NCI-H187 (cell line): ENCODE results near the gene ETV7.

Experiments
- DNase-seq, 2 experiments: peaks; one replicate each; lab custom pipeline; 2025; lab: John Stamatoyannopoulos, UW

Gene ETV7

DNA sequence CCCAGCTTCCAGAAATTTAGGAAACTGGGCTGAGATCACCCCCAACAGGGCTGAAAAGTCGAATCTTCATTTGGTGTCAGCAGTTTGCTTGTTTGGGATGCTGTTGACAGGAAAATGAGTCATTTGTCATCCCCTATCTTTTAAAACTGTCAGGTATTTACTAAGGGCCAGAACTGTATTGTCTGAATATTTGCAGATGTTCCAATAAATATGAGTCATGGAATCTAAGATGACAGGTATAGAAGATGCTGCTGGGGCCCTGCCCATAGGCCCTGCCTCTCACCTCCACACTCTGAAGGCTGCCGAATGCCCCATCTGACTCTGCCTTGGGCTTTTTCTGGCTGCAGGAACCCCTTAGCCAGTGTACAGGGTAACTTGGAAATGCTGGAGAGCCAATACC lies 3.9 kb downstream of the ETV7 start:
- DNase-seq = no peak

DNA sequence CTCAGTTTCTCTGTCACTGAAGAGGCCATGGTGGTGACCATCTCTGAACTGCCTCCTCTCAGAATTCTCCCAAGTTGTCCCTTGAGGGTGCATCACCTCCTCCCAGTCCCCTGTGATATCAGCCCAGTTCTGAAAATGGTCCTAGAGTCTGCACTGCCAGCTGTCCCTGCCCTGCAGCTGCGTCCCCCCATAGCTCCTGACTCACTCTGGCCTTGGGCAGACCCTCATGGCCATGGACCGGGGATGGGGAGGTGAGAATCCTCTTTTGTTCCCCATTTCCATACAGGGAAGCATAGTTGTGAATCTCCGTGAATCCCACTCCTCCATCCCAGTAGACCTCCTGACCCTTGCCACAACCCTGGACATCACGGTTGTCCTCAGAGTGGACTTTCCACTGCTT lies 4.5 kb downstream of the ETV7 start:
- no peak for DNase-seq

GRCh38 chr6:36381502-36382389 lies 5.7 kb downstream of the ETV7 start:
- DNase-seq = no peak

DNA sequence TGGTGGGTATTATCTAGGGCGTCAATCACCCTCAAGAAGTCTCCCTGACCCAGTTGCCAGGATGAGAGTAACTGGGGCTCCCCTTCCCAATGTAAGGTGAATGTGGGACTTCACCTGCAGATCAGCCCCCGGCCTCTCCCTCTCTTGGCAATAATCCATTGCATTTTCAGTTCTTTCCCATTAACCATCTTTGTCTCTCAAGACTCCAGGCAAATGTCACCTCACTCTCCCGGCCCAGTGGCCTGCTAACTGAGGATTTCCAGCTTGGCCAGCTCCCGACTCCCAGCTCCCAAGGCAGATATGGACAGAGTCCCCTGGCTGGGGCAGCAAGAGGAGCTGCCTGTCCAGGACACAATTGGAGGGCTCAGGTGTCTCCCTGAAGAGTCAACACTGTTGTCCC lies 7.3 kb downstream of the ETV7 start:
- no peak for DNase-seq

- no peak for DNase-seq
These were observed 8.5 kb downstream of the ETV7 start for GRCh38 chr6:36378936-36379335.

- DNase-seq = no peak
These were observed 9.1 kb downstream of the ETV7 start for GRCh38 chr6:36378243-36378920.

DNA sequence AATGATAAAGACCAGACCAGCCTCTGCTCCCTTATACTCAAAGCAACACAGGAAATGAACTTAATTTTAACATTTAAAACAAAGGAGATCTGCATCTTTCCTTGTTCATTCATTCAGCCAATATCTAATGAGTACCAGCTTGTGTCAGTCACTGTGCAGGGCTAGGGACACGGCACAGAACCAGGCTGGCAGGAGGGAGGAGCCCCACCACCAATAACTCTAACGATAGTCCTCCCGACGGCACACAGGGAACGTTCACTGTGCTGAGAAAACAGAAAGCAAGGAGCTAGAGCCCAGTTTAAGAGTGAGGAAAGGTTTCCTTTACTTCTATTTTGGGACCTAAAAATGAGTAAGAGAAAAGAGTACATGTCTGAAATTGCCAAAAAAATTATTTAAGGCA lies 9.9 kb downstream of the ETV7 start:
- DNase-seq = no peak

- no peak for DNase-seq
These were observed 10.7 kb downstream of the ETV7 start for GRCh38 chr6:36376742-36377141.

GRCh38 chr6:36376183-36376582 lies 11.3 kb downstream of the ETV7 start:
- no peak for DNase-seq

- DNase-seq = no peak
These were observed 11.8 kb downstream of the ETV7 start for GRCh38 chr6:36375644-36376155.

- no peak for DNase-seq
These were observed 12.5 kb downstream of the ETV7 start for GRCh38 chr6:36374972-36375371.

DNA sequence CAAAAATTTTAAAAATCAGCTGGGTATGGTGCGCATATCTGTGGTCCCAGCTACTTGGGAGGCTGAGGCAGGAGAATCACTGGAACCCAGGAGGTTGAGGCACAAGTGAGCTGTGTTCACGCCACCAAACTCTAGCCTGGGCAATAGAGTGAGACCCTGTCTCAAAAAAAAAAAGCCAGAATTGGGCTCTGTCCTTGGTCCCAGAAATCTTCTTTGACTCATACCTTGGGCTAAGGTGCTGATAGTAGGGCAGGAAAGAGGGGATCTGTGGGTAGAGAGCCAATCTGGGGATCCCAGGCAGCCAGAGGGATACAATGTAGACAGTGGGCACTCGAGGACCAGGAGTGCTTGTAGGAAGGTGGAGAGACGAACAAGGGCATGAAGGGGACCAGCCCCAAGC lies 13.3 kb downstream of the ETV7 start:
- no peak for DNase-seq

DNA sequence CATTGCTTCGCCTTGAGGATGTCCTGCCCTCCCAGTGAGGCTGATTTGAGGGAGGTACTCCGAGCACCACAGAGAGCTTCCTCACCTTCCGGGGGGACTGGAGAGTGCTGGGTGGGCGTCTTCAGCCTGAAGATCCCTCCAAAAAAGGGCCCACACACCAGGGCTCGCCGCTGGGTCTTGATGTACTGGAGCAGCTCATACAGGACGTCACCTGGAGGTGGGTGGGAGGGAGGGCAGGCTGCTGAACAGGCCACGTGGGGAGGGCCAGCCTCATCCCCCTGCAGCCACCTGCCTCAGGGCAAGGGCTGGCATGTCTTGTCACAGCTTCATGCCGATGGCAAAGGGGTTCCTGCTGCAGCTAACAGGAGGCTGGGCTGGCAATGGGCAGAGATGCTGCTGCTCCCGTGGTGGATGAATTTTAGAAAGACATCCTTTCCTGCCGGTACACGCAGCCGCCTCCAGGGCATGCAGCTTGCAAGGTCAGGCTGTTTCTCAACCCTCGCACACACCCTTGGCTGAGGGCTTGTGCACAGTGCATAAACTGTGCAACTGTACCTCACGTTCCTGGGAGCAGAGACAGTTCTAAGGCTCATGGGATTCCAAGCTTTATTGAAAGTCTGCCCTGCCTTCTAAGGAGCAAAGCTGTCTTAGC lies 14.0 kb downstream of the ETV7 start:
- no peak for DNase-seq

DNA sequence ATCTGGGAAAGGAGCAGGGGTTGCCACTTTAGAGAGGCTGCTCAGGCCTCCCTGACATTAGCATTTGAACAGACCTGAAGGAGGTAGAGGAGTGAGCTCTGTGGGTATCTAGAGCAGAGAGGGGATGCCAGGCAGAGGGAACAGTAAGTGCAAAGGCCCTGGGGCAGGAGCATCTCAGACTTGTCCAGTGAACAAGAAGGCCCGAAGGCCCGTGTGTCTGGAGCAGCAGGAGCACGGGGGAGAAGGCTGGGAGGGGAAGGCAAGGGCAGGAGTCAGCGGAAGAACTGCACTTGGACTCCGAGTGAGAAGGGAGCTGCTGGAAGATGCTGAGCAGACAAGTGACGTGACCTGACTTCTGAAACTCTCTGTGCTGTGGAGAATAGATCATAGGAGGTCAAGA lies 15.4 kb downstream of the ETV7 start:
- DNase-seq = no peak

GRCh38 chr6:36371211-36371610 lies 16.3 kb downstream of the ETV7 start:
- no peak for DNase-seq

- no peak for DNase-seq
These were observed 16.8 kb downstream of the ETV7 start for GRCh38 chr6:36370638-36371037.

DNA sequence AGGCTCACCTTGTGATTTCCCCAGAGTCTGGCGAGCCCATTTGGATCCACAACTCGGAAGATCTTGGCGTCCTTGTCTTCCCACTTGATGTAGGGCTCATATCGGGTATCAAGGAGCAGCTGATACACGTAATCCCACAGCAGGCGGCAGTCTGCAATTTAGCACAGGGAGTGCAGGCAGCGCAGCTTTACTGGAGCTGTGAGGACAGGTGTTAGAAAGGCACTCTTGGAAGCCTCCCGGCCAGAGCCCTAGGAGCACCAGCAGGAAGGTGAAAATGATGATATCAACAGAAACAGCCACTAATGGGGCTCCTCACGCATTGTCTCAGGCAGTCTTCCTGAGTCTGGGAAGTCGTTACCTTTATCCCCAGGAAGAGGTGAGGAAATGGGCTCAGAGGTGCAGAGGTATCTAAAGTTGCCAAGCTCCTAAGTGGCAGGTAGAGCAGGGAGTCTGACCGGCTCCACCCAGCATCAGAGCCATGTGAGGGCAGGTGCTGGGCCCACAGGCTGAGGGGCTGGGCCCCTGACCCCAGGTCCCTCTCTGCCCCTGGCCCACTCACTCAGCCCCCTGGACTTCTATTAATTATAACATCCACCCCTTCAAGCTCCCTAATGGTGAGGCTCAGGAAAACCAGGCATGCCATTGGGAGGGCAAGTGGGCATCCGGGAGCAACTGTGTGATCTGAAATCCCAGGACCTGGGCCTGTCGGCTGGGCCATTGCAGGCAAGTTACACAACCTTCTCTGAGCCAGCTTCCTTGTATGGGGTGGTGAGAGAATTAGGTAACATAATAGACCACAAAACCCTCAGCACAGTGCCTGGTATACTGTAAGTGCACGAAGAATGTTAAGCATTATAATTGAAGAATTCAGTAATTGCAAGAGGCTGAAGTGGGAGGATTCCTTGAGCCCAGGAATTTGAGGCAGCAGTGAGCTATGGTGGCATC lies 18.3 kb downstream of the ETV7 start:
- DNase-seq = peak; percentile 56 to 79

DNA sequence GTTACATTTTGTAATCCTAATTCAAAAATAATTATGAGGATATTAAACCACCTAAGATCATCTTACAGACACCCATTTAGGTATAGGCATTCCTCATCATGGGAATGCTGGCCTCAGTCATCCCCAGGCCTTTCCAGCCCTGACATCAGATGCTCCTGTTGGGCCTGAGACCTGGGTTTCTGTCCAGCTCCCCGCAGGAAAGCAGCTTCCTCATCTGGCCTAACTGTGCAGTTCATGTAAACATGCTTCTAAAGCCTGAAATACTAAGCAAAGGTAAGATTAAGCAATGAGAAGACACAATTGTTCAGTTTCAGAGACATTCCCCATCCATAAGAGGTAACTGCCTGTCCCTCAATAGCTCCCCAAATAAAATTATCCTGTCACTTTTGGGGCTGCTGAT lies 19.0 kb downstream of the ETV7 start:
- DNase-seq = no peak

DNA sequence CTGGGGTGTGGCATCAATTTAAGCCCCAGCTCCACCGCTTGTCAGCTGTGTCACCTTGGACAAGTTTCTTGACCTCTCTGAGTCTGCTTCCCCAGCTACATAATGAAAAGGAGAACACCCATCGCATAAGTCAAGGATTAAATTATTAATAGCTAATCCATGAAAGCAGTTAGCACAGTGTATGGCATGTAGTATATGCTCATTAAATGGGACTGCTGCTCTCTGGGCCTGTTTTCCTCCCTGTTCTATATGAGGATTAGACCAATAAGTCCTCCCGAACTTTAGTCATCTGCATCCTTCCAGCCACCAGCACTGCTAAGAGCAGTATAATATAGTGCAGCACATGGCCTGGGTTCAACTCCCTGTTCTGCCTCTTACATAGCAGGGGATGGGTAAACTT lies 19.7 kb downstream of the ETV7 start:
- no peak for DNase-seq

DNA sequence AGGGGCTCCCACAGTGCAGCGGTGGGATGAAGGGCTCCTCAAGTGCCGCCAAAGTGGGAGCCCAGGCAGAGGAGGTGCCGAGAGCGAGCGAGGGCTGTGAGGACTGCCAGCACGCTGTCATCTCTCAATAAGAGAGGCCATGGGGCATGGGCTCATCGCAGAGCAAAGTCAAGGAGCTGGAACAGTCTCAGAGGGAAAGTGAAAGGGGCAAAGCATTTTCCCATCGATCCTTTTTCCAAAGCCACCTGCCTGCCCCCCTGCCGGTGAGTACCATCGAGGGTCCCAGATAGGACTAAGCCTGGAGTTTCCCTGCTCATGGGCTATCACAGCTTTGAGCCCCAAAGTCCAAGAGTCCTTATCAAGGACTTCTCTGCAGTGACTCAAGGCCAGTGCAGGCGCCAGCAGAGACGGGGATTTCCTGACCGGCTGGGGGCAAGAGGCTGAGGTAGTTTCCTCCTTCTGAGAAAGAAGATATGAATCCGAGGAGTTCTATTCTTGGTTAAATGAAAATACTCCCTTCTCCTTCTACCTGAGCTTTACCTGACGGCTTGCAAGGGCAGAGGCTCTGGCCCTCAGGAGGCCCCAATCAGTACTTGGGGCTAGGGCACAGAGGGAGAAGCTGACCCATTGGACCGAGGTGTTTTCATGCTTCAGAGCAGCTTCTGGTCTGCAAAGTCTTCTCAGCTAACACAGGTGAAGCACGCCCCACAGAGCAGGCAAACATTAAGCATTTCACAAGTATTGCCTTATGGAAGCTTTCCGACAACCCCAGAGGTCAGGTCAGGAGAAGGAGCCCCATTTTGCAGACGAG lies 22.6 kb downstream of the ETV7 start:
- no peak for DNase-seq
